Parathyroid adenoma (tissue), 2 donors: ENCODE measurements around the gene ARHGEF3.

Experiments used
- H2AFZ ChIP-seq: fragments of 300-600 bp; sonication (generic); one replicate; pipeline ENCODE4 v1.7.0; 2017; ENCODE audit warnings: antibody characterized with exemption, mild to moderate bottlenecking
- H3K27ac ChIP-seq: fragments of 300-600 bp; sonication (generic); one replicate; pipeline ENCODE4 v1.7.0; 2017
- H3K27me3 ChIP-seq: fragments of 300-600 bp; sonication (generic); one replicate; pipeline ENCODE4 v1.7.0; 2017; ENCODE audit warnings: low read length; ENCODE audit not compliant: control insufficient read depth, insufficient read depth
- H3K36me3 ChIP-seq: fragments of 300-600 bp; sonication (generic); one replicate; pipeline ENCODE4 v1.7.0; 2017; ENCODE audit warnings: low read length; ENCODE audit not compliant: control insufficient read depth, insufficient read depth
- H3K4me1 ChIP-seq: fragments of 300-600 bp; sonication (generic); one replicate; pipeline ENCODE4 v1.7.0; 2017; ENCODE audit warnings: control low read depth
- H3K4me2 ChIP-seq: fragments of 300-600 bp; sonication (generic); one replicate; pipeline ENCODE4 v1.7.0; 2017; ENCODE audit warnings: low read length
- H3K4me3 ChIP-seq: fragments of 300-600 bp; sonication (generic); one replicate; pipeline ENCODE4 v1.7.0; 2017; ENCODE audit warnings: low read depth, low read length
- H3K79me2 ChIP-seq: fragments of 300-600 bp; sonication (generic); one replicate; pipeline ENCODE4 v1.7.0; 2017; ENCODE audit warnings: control low read depth
- H3K9ac ChIP-seq: fragments of 300-600 bp; sonication (generic); one replicate; pipeline ENCODE4 v1.7.0; 2017; ENCODE audit warnings: mild to moderate bottlenecking
- H3K9me3 ChIP-seq: fragments of 300-600 bp; sonication (generic); one replicate; pipeline ENCODE4 v1.7.0; 2017; ENCODE audit warnings: low read length; ENCODE audit not compliant: control insufficient read depth
- TF ChIP-seq, protein P1 (sequence below): fragments of 300-600 bp; sonication (generic); IDR thresholded peaks from one replicate; pipeline ENCODE4 v1.7.0; 2017; ENCODE audit warnings: antibody characterized with exemption, mild to moderate bottlenecking
- donor health status: primary hyperparathyroidism.

The ARHGEF3 gene

DNA sequence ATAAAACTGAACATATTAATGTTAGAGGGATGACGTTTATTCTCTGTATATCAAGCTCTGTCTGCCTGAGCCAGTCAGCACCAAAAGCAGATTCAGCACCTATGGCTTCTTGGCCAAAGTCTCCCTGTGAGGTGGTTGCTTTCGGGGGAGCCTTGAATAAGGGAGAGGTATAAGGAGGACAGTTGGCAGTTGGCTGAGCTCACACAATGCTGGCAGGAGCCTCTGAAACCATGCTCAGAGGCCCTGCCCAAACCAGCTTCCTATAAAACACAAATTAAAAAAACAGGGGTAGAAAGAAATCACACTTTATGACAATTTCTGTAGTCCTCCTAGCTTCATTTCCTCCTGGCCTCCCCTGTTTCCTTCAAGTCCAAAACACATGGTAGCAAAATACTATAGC lies 18.8 kb downstream of the ARHGEF3 start:
- H3K4me2 ChIP-seq = peak overlapping the region; percentile 10
- no peak overlapping the region for H3K9ac ChIP-seq
- no peak overlapping the region for H2AFZ ChIP-seq
- H3K36me3 ChIP-seq = no peaks in the 10 kb centered on the region
- peak overlapping the region; percentile 25 for H3K27ac ChIP-seq
- H3K27me3 ChIP-seq = no peaks in the 10 kb centered on the region
- TF ChIP-seq, protein P1, sequence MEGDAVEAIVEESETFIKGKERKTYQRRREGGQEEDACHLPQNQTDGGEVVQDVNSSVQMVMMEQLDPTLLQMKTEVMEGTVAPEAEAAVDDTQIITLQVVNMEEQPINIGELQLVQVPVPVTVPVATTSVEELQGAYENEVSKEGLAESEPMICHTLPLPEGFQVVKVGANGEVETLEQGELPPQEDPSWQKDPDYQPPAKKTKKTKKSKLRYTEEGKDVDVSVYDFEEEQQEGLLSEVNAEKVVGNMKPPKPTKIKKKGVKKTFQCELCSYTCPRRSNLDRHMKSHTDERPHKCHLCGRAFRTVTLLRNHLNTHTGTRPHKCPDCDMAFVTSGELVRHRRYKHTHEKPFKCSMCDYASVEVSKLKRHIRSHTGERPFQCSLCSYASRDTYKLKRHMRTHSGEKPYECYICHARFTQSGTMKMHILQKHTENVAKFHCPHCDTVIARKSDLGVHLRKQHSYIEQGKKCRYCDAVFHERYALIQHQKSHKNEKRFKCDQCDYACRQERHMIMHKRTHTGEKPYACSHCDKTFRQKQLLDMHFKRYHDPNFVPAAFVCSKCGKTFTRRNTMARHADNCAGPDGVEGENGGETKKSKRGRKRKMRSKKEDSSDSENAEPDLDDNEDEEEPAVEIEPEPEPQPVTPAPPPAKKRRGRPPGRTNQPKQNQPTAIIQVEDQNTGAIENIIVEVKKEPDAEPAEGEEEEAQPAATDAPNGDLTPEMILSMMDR = no peak
- H3K4me1 ChIP-seq = peaks cover 48% of the 10 kb centered on the region
- peaks cover 49% of the 10 kb centered on the region for H3K79me2 ChIP-seq
- H3K9me3 ChIP-seq = no peaks in the 10 kb centered on the region
- no peak overlapping the region for H3K4me3 ChIP-seq

DNA sequence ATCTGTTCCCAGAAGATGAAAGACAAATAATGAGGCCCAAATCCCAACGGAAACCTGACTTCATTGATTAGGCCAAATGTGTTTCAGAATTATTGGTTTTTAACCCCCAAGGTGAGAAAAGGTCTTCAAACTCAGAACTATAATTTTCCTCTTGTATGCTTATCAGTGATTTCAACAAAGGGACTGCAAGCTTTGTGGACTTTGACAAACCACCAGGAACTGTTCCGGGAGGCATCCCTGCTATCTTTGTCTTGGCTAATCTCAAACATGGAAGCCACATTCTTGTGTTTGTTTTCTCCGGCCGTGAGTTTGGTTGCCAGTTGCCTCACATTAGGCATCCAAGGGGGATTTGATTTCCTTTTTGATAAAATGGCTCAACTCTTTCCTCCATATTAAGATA lies 19.5 kb downstream of the ARHGEF3 start:
- Histone ChIP-seq H3K9me3 (no peaks in the 10 kb centered on the region), H3K79me2 (peaks cover 42% of the 10 kb centered on the region), H3K9ac (no peak overlapping the region), H3K4me3 (no peak overlapping the region), H3K36me3 (no peaks in the 10 kb centered on the region), H3K27me3 (no peaks in the 10 kb centered on the region), H3K4me2 (peak overlapping the region; percentile 10), H3K4me1 (peaks cover 48% of the 10 kb centered on the region), H3K27ac (peak overlapping the region; percentile 25), H2AFZ (no peak overlapping the region)
- TF ChIP-seq, protein P1 = no peak

DNA sequence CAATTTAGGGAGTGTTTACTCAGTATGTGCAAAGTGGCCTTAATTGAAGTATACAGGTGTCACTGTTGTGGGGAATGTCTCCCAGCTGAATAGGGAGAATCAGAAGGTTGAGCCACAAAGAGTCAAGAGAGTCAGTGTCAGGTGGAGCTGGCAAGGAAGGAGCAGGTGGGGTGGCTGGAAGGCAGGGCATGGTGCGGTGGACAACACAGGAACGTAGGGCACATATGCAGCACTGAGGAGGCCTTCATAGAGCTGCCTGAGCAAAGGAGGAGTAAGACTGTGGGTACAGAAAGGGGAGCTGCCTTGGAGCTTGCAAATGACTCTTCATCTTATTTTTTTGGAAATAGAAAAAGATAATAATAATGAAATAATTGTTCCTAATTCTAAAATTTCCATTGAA lies 20.0 kb downstream of the ARHGEF3 start:
- H3K9me3 ChIP-seq = no peaks in the 10 kb centered on the region
- peak overlapping the region; percentile 25 for H3K27ac ChIP-seq
- TF ChIP-seq, protein P1 = no peak
- H3K4me3 ChIP-seq = no peak overlapping the region
- no peak overlapping the region for H2AFZ ChIP-seq
- peaks cover 37% of the 10 kb centered on the region for H3K79me2 ChIP-seq
- peaks cover 48% of the 10 kb centered on the region for H3K4me1 ChIP-seq
- no peak overlapping the region for H3K9ac ChIP-seq
- no peaks in the 10 kb centered on the region for H3K27me3 ChIP-seq
- H3K36me3 ChIP-seq = no peaks in the 10 kb centered on the region
- no peak overlapping the region for H3K4me2 ChIP-seq

DNA sequence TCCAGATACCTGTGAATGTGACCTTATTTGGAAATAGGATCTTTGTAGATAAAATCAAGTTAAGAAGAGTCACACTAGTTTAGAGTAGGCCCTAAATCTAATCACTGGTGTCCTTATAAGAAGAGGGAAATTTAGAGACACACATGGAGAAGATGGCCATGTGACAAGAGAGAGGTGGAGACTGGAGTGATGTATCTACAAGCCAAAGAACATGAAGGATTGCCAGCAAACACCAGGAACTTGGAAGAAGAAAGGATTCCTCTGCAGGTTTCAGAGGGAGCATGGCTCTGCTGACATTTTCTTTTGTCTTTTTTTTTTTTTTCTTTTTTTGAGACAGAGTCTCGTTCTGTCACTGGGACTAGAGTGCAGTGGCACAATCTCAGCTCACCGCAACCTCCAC lies 20.8 kb downstream of the ARHGEF3 start:
- Histone ChIP-seq H2AFZ (no peak overlapping the region), H3K79me2 (peaks cover 33% of the 10 kb centered on the region), H3K27ac (no peak overlapping the region), H3K9me3 (no peaks in the 10 kb centered on the region), H3K4me1 (peaks cover 46% of the 10 kb centered on the region), H3K4me2 (no peak overlapping the region), H3K4me3 (no peak overlapping the region), H3K36me3 (no peaks in the 10 kb centered on the region), H3K9ac (no peak overlapping the region), H3K27me3 (no peaks in the 10 kb centered on the region)
- TF ChIP-seq, protein P1 = no peak

DNA sequence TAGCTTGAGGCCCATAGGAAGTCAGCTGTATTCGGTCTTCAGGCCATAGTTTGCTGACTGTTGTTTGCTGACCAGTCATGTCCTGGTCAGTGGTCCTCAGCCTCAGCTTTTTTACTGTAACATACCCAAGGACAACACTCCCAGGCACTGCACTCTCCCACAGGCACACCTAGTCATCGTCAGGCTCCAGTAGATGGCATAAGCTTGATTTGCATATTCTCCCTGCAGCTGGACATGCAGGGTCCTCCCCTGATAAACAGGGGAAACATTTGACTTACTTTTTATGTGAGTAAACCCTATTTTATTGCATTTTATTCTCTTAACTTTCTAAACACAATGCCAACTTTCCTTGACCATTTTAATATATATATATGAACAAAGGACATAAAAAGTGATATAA lies 22.9 kb downstream of the ARHGEF3 start:
- H3K36me3 ChIP-seq = no peaks in the 10 kb centered on the region
- peaks cover 43% of the 10 kb centered on the region for H3K4me1 ChIP-seq
- H2AFZ ChIP-seq = no peak overlapping the region
- TF ChIP-seq, protein P1 = no peak
- H3K27me3 ChIP-seq = no peaks in the 10 kb centered on the region
- no peaks in the 10 kb centered on the region for H3K9me3 ChIP-seq
- H3K4me3 ChIP-seq = no peak overlapping the region
- H3K79me2 ChIP-seq = peaks cover 27% of the 10 kb centered on the region
- no peak overlapping the region for H3K4me2 ChIP-seq
- no peak overlapping the region for H3K27ac ChIP-seq
- no peak overlapping the region for H3K9ac ChIP-seq
